HEK293T (cell line): ENCODE data around the gene PIK3CD.

Experiments used
- CTCF ChIA-PET: fragments of 350-600 bp; formaldehyde crosslinking; extraction: SDS; loops from one replicate; lab custom pipeline; 2021; ENCODE audit warnings: antibody characterized with exemption, inconsistent platforms; lab: Yijun Ruan, JAX
- POLR2A ChIA-PET: fragments of 350-600 bp; formaldehyde crosslinking; extraction: SDS; loops from one replicate; lab custom pipeline; 2020; ENCODE audit warnings: antibody characterized with exemption, inconsistent platforms; lab: Yijun Ruan, JAX
- DNase-seq: peaks from one replicate; pipeline ENCODE4 v3.0.0; 2012; ENCODE audit warnings: mixed read lengths; ENCODE audit errors: extremely low spot score
- ARNT ChIP-seq: fragments of 450-650 bp; IDR thresholded peaks from 2 replicates; pipeline ENCODE4 v1.6.1; 2017; ENCODE audit warnings: mild to moderate bottlenecking
- BHLHE40 ChIP-seq: fragments of 450-650 bp; IDR thresholded peaks from 2 replicates; pipeline ENCODE4 v1.6.1; 2016; ENCODE audit warnings: mild to moderate bottlenecking, moderate library complexity, borderline replicate concordance
- CTBP1 ChIP-seq: fragments of 450-650 bp; IDR thresholded peaks from 2 replicates; pipeline ENCODE4 v1.6.1; 2016; ENCODE audit warnings: borderline replicate concordance
- ELF4 ChIP-seq: fragments of 450-650 bp; IDR thresholded peaks from 2 replicates; pipeline ENCODE4 v1.6.1; 2017; ENCODE audit warnings: antibody characterized with exemption
- FOXA1 ChIP-seq: fragments of 450-650 bp; IDR thresholded peaks from 2 replicates; pipeline ENCODE4 v1.6.1; 2016; ENCODE audit warnings: mild to moderate bottlenecking
- FOXK2 ChIP-seq: fragments of 450-650 bp; IDR thresholded peaks from 2 replicates; pipeline ENCODE4 v1.6.1; 2016; ENCODE audit warnings: mild to moderate bottlenecking
- FOXM1 ChIP-seq: fragments of 450-650 bp; IDR thresholded peaks from 2 replicates; pipeline ENCODE4 v1.6.1; 2017; ENCODE audit warnings: mild to moderate bottlenecking, borderline replicate concordance
- HDGF ChIP-seq: fragments of 450-650 bp; IDR thresholded peaks from 2 replicates; pipeline ENCODE4 v1.6.1; 2017; ENCODE audit warnings: antibody characterized with exemption, borderline replicate concordance
- L3MBTL2 ChIP-seq: fragments of 450-650 bp; conservative IDR thresholded peaks from 2 replicates; pipeline ENCODE4 v1.6.1; 2016; ENCODE audit warnings: mild to moderate bottlenecking
- LEF1 ChIP-seq: fragments of 450-650 bp; IDR thresholded peaks from 2 replicates; pipeline ENCODE4 v1.6.1; 2017; ENCODE audit warnings: mild to moderate bottlenecking, borderline replicate concordance
- NFRKB ChIP-seq: fragments of 450-650 bp; IDR thresholded peaks from 2 replicates; pipeline ENCODE4 v1.6.1; 2016; ENCODE audit warnings: mild to moderate bottlenecking, moderate library complexity
- PKNOX1 ChIP-seq: fragments of 450-650 bp; IDR thresholded peaks from 2 replicates; pipeline ENCODE4 v1.6.1; 2016
- SP1 ChIP-seq: fragments of 450-650 bp; IDR thresholded peaks from 2 replicates; pipeline ENCODE4 v1.6.1; 2017
- SUZ12 ChIP-seq: fragments of 450-650 bp; IDR thresholded peaks from 2 replicates; pipeline ENCODE4 v1.6.1; 2016; ENCODE audit warnings: mild to moderate bottlenecking
- TARDBP ChIP-seq: fragments of 450-650 bp; IDR thresholded peaks from 2 replicates; pipeline ENCODE4 v1.6.1; 2016
- ZNF384 ChIP-seq: fragments of 450-650 bp; IDR thresholded peaks from 2 replicates; pipeline ENCODE4 v1.6.1; 2016

The PIK3CD gene

GRCh38 chr1:9604836-9605235, 46.7 kb upstream of the PIK3CD start:
- CTCF ChIA-PET = no interaction called here
- DNase-seq = no peak
- POLR2A ChIA-PET = no interaction called here
- no peak for TF ChIP-seq ZNF384
- no peak for TF ChIP-seq LEF1
- TF ChIP-seq SP1 = no peak
- no peak for TF ChIP-seq CTBP1
- TF ChIP-seq BHLHE40 = no peak
- no peak for TF ChIP-seq PKNOX1
- TF ChIP-seq TARDBP = no peak
- TF ChIP-seq SUZ12 = no peak
- no peak for TF ChIP-seq FOXA1
- TF ChIP-seq L3MBTL2 = no peak

DNA sequence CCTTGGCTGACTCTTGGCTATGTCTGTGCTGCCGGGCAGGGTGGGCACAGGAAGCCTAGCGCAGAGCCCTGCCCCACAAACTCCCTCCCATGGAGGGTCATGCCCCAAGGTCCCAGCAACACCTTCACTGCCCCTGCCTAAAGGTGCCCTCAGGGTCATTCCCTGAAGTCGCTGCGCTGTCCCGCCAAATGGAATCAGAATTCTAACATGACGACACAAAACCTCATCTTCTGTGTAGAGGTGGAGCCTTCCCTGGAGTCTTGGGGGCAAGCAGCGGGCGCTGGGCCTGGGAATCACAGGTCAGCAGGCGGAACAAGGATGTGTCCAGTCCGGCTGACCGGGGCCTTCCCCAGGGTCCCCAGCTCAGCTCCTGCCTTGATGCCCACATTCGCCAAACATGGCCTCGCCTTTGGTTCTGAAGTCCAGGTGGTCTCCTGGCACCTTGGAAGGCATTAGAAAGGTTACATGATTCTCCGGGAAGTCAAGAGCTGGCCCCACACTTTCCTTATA, 45.5 kb upstream of the PIK3CD start:
- TF ChIP-seq FOXM1 (no peak), CTBP1 (no peak), FOXA1 (no peak), NFRKB (no peak), SP1 (no peak)
- ChIA-PET CTCF (no interaction called here), POLR2A (interaction anchor here (1.0 kb wide), 1 partner anchor 16 kb away, joined by 3 read pairs; no protein-coding TSS in a partner anchor)
- DNase-seq = no peak

DNA sequence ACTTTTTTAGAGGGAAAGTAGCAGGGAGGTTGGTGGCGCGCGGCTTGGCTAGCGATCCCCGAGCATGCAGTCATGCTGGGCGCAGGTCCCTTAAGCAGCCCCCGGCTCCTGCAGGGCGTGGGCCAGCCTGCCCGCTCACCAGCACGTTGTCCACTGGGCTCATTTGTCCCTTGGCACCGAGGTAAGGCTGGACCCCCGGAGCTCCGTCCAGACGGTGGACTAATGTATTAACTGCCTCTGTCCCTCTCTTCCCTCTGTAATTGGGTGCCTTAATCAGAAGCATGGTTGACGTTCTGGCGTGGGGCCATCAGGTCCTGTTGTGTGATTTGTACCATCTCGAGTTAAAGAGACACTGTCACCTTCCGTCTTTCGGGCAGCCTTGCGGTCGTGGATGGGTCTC, 45.1 kb upstream of the PIK3CD start:
- DNase-seq = no peak
- CTCF ChIA-PET = no interaction called here
- no peak for TF ChIP-seq FOXA1
- TF ChIP-seq TARDBP = no peak
- TF ChIP-seq ARNT = no peak
- TF ChIP-seq PKNOX1 = no peak
- TF ChIP-seq FOXK2 = no peak
- TF ChIP-seq CTBP1 = no peak
- TF ChIP-seq SP1 = no peak
- no peak for TF ChIP-seq LEF1
- no peak for TF ChIP-seq NFRKB
- TF ChIP-seq ZNF384 = no peak
- TF ChIP-seq BHLHE40 = no peak
- TF ChIP-seq SUZ12 = no peak
- TF ChIP-seq HDGF = no peak
- no peak for TF ChIP-seq FOXM1
- TF ChIP-seq L3MBTL2 = no peak
- TF ChIP-seq ELF4 = no peak
- POLR2A ChIA-PET = interaction anchor here (1.0 kb wide), 1 partner anchor 16 kb away, joined by 3 read pairs; no protein-coding TSS in a partner anchor

GRCh38 chr1:9606948-9607347, 44.6 kb upstream of the PIK3CD start:
- CTCF ChIA-PET = no interaction called here
- TF ChIP-seq SUZ12 = no peak
- no peak for TF ChIP-seq TARDBP
- TF ChIP-seq FOXA1 = no peak
- TF ChIP-seq FOXK2 = no peak
- TF ChIP-seq ELF4 = no peak
- no peak for TF ChIP-seq L3MBTL2
- no peak for TF ChIP-seq HDGF
- TF ChIP-seq PKNOX1 = no peak
- TF ChIP-seq ARNT = no peak
- no peak for TF ChIP-seq SP1

GRCh38 chr1:9607352-9607751, 44.2 kb upstream of the PIK3CD start:
- ChIA-PET CTCF (interaction anchor here (0.6 to 1.0 kb wide), 2 partner anchors 9 to 19 kb away, joined by 3 to 5 read pairs; no protein-coding TSS in a partner anchor), POLR2A (no interaction called here)
- TF ChIP-seq PKNOX1 = no peak
- no peak for TF ChIP-seq HDGF
- TF ChIP-seq SUZ12 = no peak
- no peak for TF ChIP-seq ARNT
- no peak for TF ChIP-seq NFRKB
- TF ChIP-seq ELF4 = no peak
- TF ChIP-seq ZNF384 = no peak
- no peak for TF ChIP-seq CTBP1
- no peak for TF ChIP-seq FOXA1
- TF ChIP-seq SP1 = no peak
- TF ChIP-seq FOXK2 = no peak
- no peak for TF ChIP-seq L3MBTL2
- TF ChIP-seq TARDBP = no peak
- no peak for TF ChIP-seq FOXM1
- TF ChIP-seq LEF1 = no peak
- TF ChIP-seq BHLHE40 = no peak
- no peak for DNase-seq

More at GRCh38 chr1:9606948-9607347, 44.6 kb upstream of the PIK3CD start:
- no peak for DNase-seq
- POLR2A ChIA-PET = no interaction called here

- POLR2A ChIA-PET = no interaction called here
Observed at GRCh38 chr1:9609998-9610397, 41.5 kb upstream of the PIK3CD start.

More at GRCh38 chr1:9609998-9610397, 41.5 kb upstream of the PIK3CD start:
- TF ChIP-seq CTBP1 (no peak), ZNF384 (no peak), SP1 (no peak), ARNT (no peak), HDGF (no peak)
- DNase-seq = no peak
- CTCF ChIA-PET = no interaction called here
